ENCODE data around the gene NLK.

DNA sequence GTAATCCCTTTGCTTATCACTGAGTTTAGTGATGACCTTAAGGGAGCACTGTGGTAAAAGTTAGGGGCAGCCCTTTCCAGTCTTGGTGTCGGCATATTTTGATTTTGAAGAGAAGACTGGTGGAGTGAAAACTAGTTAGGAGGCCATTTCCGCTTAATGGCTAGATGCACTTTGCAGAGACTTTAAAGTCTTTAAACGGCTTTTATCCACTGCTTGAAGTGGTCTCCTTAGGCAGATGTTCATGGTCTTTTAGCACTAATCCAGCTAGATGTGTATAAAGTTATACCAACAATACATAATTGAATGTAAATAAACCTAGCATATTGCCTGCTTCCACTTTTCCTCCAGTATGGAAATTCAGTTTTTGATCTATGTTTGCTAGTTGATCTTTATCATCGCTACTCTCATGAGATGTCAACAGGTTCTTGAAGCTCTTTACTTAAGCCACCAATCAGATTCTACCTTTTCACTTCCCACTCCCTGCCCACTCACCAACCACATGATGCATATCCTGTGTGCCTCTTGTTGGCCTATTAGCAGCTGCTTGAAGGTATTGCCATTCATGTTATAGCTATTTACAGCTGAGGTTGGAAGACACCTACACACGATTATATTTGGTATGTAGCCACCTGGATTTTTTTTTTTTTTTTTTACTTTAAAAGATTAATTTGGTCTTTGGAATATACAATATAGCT is 132.0 kb downstream of the NLK start:
- TF ChIP-seq ZNF138 (CRISPR knock-in tag; conservative IDR thresholded peaks at IDR 0.05) (no peak), ELF4 (CRISPR knock-in tag; IDR thresholded peaks at IDR 0.05; ENCODE audit: low read depth) (no peak), ATF1 (CRISPR knock-in tag; IDR thresholded peaks at IDR 0.05) (no peak), SP1 (CRISPR knock-in tag; conservative IDR thresholded peaks at IDR 0.05) (no peak), ESRRA (CRISPR knock-in tag; IDR thresholded peaks at IDR 0.05; ENCODE audit: borderline replicate concordance) (no peak), TEAD4 (CRISPR knock-in tag; IDR thresholded peaks at IDR 0.05) (no peak), JAZF1 (CRISPR knock-in tag; IDR thresholded peaks at IDR 0.05) (no peak), NFYB (CRISPR knock-in tag; conservative IDR thresholded peaks at IDR 0.05; ENCODE audit: low read depth) (no peak)
- TF ChIP-seq, protein P1, sequence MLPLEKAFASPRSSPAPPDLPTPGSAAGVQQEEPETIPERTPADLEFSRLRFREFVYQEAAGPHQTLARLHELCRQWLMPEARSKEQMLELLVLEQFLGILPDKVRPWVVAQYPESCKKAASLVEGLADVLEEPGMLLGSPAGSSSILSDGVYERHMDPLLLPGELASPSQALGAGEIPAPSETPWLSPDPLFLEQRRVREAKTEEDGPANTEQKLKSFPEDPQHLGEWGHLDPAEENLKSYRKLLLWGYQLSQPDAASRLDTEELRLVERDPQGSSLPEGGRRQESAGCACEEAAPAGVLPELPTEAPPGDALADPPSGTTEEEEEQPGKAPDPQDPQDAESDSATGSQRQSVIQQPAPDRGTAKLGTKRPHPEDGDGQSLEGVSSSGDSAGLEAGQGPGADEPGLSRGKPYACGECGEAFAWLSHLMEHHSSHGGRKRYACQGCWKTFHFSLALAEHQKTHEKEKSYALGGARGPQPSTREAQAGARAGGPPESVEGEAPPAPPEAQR (CRISPR knock-in tag; IDR thresholded peaks at IDR 0.05) = no peak
- TF ChIP-seq, protein P2, sequence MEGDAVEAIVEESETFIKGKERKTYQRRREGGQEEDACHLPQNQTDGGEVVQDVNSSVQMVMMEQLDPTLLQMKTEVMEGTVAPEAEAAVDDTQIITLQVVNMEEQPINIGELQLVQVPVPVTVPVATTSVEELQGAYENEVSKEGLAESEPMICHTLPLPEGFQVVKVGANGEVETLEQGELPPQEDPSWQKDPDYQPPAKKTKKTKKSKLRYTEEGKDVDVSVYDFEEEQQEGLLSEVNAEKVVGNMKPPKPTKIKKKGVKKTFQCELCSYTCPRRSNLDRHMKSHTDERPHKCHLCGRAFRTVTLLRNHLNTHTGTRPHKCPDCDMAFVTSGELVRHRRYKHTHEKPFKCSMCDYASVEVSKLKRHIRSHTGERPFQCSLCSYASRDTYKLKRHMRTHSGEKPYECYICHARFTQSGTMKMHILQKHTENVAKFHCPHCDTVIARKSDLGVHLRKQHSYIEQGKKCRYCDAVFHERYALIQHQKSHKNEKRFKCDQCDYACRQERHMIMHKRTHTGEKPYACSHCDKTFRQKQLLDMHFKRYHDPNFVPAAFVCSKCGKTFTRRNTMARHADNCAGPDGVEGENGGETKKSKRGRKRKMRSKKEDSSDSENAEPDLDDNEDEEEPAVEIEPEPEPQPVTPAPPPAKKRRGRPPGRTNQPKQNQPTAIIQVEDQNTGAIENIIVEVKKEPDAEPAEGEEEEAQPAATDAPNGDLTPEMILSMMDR (IDR thresholded peaks at IDR 0.05) = no peak
- TF ChIP-seq, protein P3, sequence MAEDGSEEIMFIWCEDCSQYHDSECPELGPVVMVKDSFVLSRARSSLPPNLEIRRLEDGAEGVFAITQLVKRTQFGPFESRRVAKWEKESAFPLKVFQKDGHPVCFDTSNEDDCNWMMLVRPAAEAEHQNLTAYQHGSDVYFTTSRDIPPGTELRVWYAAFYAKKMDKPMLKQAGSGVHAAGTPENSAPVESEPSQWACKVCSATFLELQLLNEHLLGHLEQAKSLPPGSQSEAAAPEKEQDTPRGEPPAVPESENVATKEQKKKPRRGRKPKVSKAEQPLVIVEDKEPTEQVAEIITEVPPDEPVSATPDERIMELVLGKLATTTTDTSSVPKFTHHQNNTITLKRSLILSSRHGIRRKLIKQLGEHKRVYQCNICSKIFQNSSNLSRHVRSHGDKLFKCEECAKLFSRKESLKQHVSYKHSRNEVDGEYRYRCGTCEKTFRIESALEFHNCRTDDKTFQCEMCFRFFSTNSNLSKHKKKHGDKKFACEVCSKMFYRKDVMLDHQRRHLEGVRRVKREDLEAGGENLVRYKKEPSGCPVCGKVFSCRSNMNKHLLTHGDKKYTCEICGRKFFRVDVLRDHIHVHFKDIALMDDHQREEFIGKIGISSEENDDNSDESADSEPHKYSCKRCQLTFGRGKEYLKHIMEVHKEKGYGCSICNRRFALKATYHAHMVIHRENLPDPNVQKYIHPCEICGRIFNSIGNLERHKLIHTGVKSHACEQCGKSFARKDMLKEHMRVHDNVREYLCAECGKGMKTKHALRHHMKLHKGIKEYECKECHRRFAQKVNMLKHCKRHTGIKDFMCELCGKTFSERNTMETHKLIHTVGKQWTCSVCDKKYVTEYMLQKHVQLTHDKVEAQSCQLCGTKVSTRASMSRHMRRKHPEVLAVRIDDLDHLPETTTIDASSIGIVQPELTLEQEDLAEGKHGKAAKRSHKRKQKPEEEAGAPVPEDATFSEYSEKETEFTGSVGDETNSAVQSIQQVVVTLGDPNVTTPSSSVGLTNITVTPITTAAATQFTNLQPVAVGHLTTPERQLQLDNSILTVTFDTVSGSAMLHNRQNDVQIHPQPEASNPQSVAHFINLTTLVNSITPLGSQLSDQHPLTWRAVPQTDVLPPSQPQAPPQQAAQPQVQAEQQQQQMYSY (CRISPR knock-in tag; IDR thresholded peaks at IDR 0.05) = no peak
- TF ChIP-seq, protein P4, sequence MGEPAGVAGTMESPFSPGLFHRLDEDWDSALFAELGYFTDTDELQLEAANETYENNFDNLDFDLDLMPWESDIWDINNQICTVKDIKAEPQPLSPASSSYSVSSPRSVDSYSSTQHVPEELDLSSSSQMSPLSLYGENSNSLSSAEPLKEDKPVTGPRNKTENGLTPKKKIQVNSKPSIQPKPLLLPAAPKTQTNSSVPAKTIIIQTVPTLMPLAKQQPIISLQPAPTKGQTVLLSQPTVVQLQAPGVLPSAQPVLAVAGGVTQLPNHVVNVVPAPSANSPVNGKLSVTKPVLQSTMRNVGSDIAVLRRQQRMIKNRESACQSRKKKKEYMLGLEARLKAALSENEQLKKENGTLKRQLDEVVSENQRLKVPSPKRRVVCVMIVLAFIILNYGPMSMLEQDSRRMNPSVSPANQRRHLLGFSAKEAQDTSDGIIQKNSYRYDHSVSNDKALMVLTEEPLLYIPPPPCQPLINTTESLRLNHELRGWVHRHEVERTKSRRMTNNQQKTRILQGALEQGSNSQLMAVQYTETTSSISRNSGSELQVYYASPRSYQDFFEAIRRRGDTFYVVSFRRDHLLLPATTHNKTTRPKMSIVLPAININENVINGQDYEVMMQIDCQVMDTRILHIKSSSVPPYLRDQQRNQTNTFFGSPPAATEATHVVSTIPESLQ (CRISPR knock-in tag; IDR thresholded peaks at IDR 0.05) = no peak
- TF ChIP-seq, protein P5, sequence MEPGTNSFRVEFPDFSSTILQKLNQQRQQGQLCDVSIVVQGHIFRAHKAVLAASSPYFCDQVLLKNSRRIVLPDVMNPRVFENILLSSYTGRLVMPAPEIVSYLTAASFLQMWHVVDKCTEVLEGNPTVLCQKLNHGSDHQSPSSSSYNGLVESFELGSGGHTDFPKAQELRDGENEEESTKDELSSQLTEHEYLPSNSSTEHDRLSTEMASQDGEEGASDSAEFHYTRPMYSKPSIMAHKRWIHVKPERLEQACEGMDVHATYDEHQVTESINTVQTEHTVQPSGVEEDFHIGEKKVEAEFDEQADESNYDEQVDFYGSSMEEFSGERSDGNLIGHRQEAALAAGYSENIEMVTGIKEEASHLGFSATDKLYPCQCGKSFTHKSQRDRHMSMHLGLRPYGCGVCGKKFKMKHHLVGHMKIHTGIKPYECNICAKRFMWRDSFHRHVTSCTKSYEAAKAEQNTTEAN (CRISPR knock-in tag; IDR thresholded peaks at IDR 0.05) = no peak
- TF ChIP-seq, protein P6, sequence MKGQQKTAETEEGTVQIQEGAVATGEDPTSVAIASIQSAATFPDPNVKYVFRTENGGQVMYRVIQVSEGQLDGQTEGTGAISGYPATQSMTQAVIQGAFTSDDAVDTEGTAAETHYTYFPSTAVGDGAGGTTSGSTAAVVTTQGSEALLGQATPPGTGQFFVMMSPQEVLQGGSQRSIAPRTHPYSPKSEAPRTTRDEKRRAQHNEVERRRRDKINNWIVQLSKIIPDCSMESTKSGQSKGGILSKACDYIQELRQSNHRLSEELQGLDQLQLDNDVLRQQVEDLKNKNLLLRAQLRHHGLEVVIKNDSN (CRISPR knock-in tag; IDR thresholded peaks at IDR 0.05) = no peak
